Measurements from ENCODE around the gene HK3. TPM values are rescaled to one million over a fixed set of nuclear protein-coding genes. Genes with fewer than 3 reads are reported as not detected.

The HK3 gene
- total and polyA plus RNA-seq, 4 donors: 4.3 to 25.5 (median 13.3) TPM

- no peak for DNase-seq (ENCODE audit: low spot score)
- WGBS: 92% methylated on average over 14 of the region's 14 CpGs
- TF ChIP-seq RAD21 (IDR thresholded peaks at IDR 0.05) (no peak), GABPA (IDR thresholded peaks at IDR 0.05 in 1 of 2, conservative IDR thresholded peaks at IDR 0.05 in 1 of 2) (no peak), REST (IDR thresholded peaks at IDR 0.05) (no peak), FOXA2 (IDR thresholded peaks at IDR 0.05) (no peak), YY1 (IDR thresholded peaks at IDR 0.05) (no peak), NR2F2 (IDR thresholded peaks at IDR 0.05) (no peak), HNF4G (IDR thresholded peaks at IDR 0.05) (no peak), HNF4A (conservative IDR thresholded peaks at IDR 0.05) (no peak), JUND (IDR thresholded peaks at IDR 0.05) (no peak)
- TF ChIP-seq, protein P1, sequence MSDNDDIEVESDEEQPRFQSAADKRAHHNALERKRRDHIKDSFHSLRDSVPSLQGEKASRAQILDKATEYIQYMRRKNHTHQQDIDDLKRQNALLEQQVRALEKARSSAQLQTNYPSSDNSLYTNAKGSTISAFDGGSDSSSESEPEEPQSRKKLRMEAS (IDR thresholded peaks at IDR 0.05): no peak
- no peaks in the 10 kb centered on the region for H3K36me3 ChIP-seq (ENCODE audit: control insufficient read depth in 4 of 4, insufficient read depth in 3 of 4, low read depth in 1 of 4, low read length in 3 of 4)
- peaks cover 0 to 10% (median 3%) of the 10 kb centered on the region in 4 donors for H3K4me1 ChIP-seq (ENCODE audit: control insufficient read depth in 4 of 4, insufficient read depth in 4 of 4, low read length in 3 of 4)
- no peak overlapping the region for H3K4me3 ChIP-seq (ENCODE audit: low read depth in 1 of 3, low read length in 3 of 3)
- H3K27me3 ChIP-seq (ENCODE audit: control insufficient read depth in 4 of 4, insufficient read depth in 4 of 4, low read length in 3 of 4): peaks cover 0 to 5% (median 0%) of the 10 kb centered on the region in 4 donors
- no peak overlapping the region for H3K27ac ChIP-seq (ENCODE audit: low read depth in 1 of 2, low read length in 2 of 2)
- H3K9me3 ChIP-seq (ENCODE audit: control insufficient read depth in 4 of 4, low read length in 3 of 4): no peaks in the 10 kb centered on the region
- H3K9ac ChIP-seq (ENCODE audit: low read depth in 1 of 2, low read length in 2 of 2): no peak overlapping the region
These were observed 31.0 kb downstream of the HK3 start for GRCh38 chr5:176868126-176868525.

DNA sequence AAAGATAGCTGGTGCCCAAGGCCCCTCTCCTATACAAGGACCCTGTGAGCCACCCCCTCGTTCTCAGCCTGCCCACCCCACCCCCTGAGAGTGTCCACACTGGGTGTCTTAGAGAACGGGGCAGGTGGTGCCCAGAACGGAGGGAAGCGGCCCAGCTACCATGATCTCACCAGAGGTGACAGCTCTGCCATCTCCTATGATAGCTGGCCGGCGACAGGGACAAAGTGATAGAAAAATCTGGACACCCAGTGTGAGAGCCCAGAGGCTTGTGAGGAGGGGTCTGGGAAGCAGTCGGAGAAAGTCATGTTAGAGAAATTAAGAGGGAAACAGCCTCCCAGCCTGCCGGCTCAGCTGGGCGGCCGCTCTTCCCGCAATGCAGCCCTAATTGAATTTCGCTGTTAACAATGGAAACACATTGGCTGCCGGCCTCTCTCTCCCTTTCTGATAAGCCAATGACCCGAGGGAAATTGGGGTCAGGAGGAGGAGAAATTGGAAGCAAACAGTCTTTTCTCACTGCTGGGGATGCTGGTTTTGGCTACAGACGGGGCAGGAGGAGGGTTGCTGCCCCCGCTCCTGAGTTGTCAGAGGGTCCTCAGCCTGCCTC lies 32.3 kb downstream of the HK3 start:
- peaks cover 0 to 14% (median 0%) of the 10 kb centered on the region in 4 donors for H3K27me3 ChIP-seq (ENCODE audit: control insufficient read depth in 4 of 4, insufficient read depth in 4 of 4, low read length in 3 of 4)
- H3K4me3 ChIP-seq (ENCODE audit: low read depth in 1 of 3, low read length in 3 of 3): no peak overlapping the region
- no peak for DNase-seq (ENCODE audit: low spot score)
- H3K9me3 ChIP-seq (ENCODE audit: control insufficient read depth in 4 of 4, low read length in 3 of 4): no peaks in the 10 kb centered on the region
- no peaks in the 10 kb centered on the region for H3K36me3 ChIP-seq (ENCODE audit: control insufficient read depth in 4 of 4, insufficient read depth in 3 of 4, low read depth in 1 of 4, low read length in 3 of 4)
- TF ChIP-seq CTCF (IDR thresholded peaks at IDR 0.05; ENCODE audit: low read depth, low read length, missing input control) (no peak), NR2F2 (IDR thresholded peaks at IDR 0.05) (no peak), GABPA (IDR thresholded peaks at IDR 0.05 in 1 of 2, conservative IDR thresholded peaks at IDR 0.05 in 1 of 2) (no peak)
- no peak overlapping the region for H3K9ac ChIP-seq (ENCODE audit: low read depth in 1 of 2, low read length in 2 of 2)
- H3K27ac ChIP-seq (ENCODE audit: low read depth in 1 of 2, low read length in 2 of 2): no peak overlapping the region
- 34% methylated on average over 16 of the region's 16 CpGs for WGBS
- peaks cover 0 to 10% (median 3%) of the 10 kb centered on the region in 4 donors for H3K4me1 ChIP-seq (ENCODE audit: control insufficient read depth in 4 of 4, insufficient read depth in 4 of 4, low read length in 3 of 4)

GRCh38 chr5:176865964-176866363 lies 33.2 kb downstream of the HK3 start:
- Histone ChIP-seq H3K36me3 (ENCODE audit: control insufficient read depth in 4 of 4, insufficient read depth in 3 of 4, low read depth in 1 of 4, low read length in 3 of 4) (no peaks in the 10 kb centered on the region), H3K27ac (ENCODE audit: low read depth in 1 of 2, low read length in 2 of 2) (no peak overlapping the region), H3K27me3 (ENCODE audit: control insufficient read depth in 4 of 4, insufficient read depth in 4 of 4, low read length in 3 of 4) (peaks cover 0 to 14% (median 0%) of the 10 kb centered on the region in 4 donors)
- TF ChIP-seq HNF4A (conservative IDR thresholded peaks at IDR 0.05) (no peak), RXRA (IDR thresholded peaks at IDR 0.05) (no peak), REST (IDR thresholded peaks at IDR 0.05) (no peak), ZBTB33 (IDR thresholded peaks at IDR 0.05) (no peak), FOXA1 (IDR thresholded peaks at IDR 0.05) (no peak), FOXA2 (IDR thresholded peaks at IDR 0.05) (no peak), JUND (IDR thresholded peaks at IDR 0.05) (no peak)
- TF ChIP-seq, protein P2, sequence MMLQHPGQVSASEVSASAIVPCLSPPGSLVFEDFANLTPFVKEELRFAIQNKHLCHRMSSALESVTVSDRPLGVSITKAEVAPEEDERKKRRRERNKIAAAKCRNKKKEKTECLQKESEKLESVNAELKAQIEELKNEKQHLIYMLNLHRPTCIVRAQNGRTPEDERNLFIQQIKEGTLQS (IDR thresholded peaks at IDR 0.05): no peak
- TF ChIP-seq, protein P1 (IDR thresholded peaks at IDR 0.05): no peak

More at GRCh38 chr5:176865964-176866363, 33.2 kb downstream of the HK3 start:
- no peaks in the 10 kb centered on the region for H3K9me3 ChIP-seq (ENCODE audit: control insufficient read depth in 4 of 4, low read length in 3 of 4)
- no peak overlapping the region for H3K4me3 ChIP-seq (ENCODE audit: low read depth in 1 of 3, low read length in 3 of 3)
- 85% methylated on average over 7 of the region's 7 CpGs for WGBS
- no peak for DNase-seq (ENCODE audit: low spot score)
- H3K9ac ChIP-seq (ENCODE audit: low read depth in 1 of 2, low read length in 2 of 2): no peak overlapping the region
- peaks cover 0 to 10% (median 3%) of the 10 kb centered on the region in 4 donors for H3K4me1 ChIP-seq (ENCODE audit: control insufficient read depth in 4 of 4, insufficient read depth in 4 of 4, low read length in 3 of 4)

Measured in liver (tissue), 9 donors.